CD4-positive, alpha-beta T cell treated with Interleukin-12 subunit alpha and Interleukin-12 subunit beta, for 1 hour (primary cell): ENCODE data around the gene FBH1.
"Not testable (repeated sequence)": the region's sequence is repeated elsewhere in the genome, so short reads cannot be mapped to it uniquely, and the experiment has no call there.

ENCODE experiments used
- DNase-seq: peaks from one replicate; pipeline ENCODE4 v3.0.0-alpha.2; 2020

Gene FBH1

GRCh38 chr10:5904227-5904626 lies 14.2 kb downstream of the FBH1 start:
- DNase-seq, result no peak

- no peak for DNase-seq
Measured at GRCh38 chr10:5905854-5906507, 15.9 kb downstream of the FBH1 start.

GRCh38 chr10:5906651-5907050 lies 16.6 kb downstream of the FBH1 start:
- DNase-seq, result no peak

GRCh38 chr10:5908676-5909075 lies 18.6 kb downstream of the FBH1 start:
- not testable (repeated sequence) for DNase-seq

- no peak for DNase-seq
Measured at GRCh38 chr10:5910323-5911100, 20.5 kb downstream of the FBH1 start.

GRCh38 chr10:5911670-5912069 lies 21.6 kb downstream of the FBH1 start:
- DNase-seq, result no peak

- DNase-seq, result no peak
Measured at GRCh38 chr10:5913736-5914135, 23.7 kb downstream of the FBH1 start.

- no peak for DNase-seq
Measured at GRCh38 chr10:5915451-5915850, 25.4 kb downstream of the FBH1 start.

- no peak for DNase-seq
Measured at GRCh38 chr10:5917305-5917704, 27.3 kb downstream of the FBH1 start.

- DNase-seq, result no peak
Measured at GRCh38 chr10:5918763-5919162, 28.7 kb downstream of the FBH1 start.

GRCh38 chr10:5919568-5919967 lies 29.5 kb downstream of the FBH1 start:
- no peak for DNase-seq

- no peak for DNase-seq
Measured at GRCh38 chr10:5921746-5922145, 31.7 kb downstream of the FBH1 start.

GRCh38 chr10:5924889-5925288 lies 34.8 kb downstream of the FBH1 start:
- DNase-seq, result no peak

- no peak for DNase-seq
Measured at GRCh38 chr10:5927306-5927705, 37.3 kb downstream of the FBH1 start.

- no peak for DNase-seq
Measured at GRCh38 chr10:5929442-5929841, 39.4 kb downstream of the FBH1 start.

- DNase-seq, result no peak
Measured at GRCh38 chr10:5930272-5930671, 40.2 kb downstream of the FBH1 start.

GRCh38 chr10:5932345-5932744 lies 42.3 kb downstream of the FBH1 start:
- no peak for DNase-seq

- no peak for DNase-seq
Measured at GRCh38 chr10:5933909-5934546, 44.0 kb downstream of the FBH1 start.

- DNase-seq, result no peak
Measured at GRCh38 chr10:5935628-5936027, 45.6 kb downstream of the FBH1 start.

- DNase-seq, result no peak
Measured at GRCh38 chr10:5937016-5937415, 47.0 kb downstream of the FBH1 start.

GRCh38 chr10:5938291-5938690 lies 48.2 kb downstream of the FBH1 start:
- no peak for DNase-seq

GRCh38 chr10:5940807-5941218 lies 50.8 kb downstream of the FBH1 start:
- no peak for DNase-seq

GRCh38 chr10:5941579-5941978 lies 51.5 kb downstream of the FBH1 start:
- no peak for DNase-seq

- no peak for DNase-seq
Measured at GRCh38 chr10:5942001-5942400, 52.0 kb downstream of the FBH1 start.
